NCI-H1105 (cell line): ENCODE results near the gene LTBP3.

ENCODE experiments used
- DNase-seq: peaks from one replicate; lab custom pipeline; 2025; lab: John Stamatoyannopoulos, UW

Gene LTBP3

DNA sequence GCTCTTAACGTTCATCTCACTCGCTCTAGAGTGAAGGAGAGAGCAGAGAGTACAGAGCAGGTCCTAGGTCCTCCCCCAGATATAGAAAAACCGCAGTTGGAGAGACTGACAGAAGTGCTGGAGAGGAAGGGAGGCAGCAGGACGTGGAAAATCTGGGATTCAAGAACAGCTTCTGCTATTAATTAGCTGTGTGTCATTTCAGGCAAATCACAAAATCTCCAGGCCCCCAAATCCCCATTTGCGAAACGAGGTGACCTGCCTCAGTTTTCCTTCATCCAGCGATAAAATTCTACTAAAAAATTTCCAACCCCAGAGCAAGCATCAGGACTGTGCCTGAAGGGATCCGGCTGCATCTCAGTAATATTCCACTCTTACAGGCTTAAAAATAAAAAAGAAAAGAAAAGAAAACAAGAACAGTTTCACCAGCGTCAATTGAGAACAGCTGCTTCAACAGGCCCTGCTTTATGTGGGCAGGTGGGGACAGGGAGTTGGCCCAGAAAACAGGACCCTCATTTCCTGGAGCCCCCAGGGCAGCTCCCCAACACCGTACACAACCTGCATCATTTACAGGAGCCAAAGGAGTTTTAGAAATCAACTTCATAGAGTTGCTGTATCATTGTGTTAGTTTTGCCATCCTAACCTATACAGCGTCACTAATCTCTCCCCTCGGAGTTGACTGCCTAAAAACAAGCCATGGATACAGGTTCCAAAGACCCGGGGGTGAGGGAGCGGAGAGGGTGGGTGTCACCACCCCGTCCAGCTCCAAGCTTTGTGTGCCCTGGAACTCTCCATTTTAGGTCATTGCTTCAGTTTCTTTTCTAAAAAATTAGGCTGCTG, 61.6 kb downstream of the LTBP3 start:
- no peak for DNase-seq

DNA sequence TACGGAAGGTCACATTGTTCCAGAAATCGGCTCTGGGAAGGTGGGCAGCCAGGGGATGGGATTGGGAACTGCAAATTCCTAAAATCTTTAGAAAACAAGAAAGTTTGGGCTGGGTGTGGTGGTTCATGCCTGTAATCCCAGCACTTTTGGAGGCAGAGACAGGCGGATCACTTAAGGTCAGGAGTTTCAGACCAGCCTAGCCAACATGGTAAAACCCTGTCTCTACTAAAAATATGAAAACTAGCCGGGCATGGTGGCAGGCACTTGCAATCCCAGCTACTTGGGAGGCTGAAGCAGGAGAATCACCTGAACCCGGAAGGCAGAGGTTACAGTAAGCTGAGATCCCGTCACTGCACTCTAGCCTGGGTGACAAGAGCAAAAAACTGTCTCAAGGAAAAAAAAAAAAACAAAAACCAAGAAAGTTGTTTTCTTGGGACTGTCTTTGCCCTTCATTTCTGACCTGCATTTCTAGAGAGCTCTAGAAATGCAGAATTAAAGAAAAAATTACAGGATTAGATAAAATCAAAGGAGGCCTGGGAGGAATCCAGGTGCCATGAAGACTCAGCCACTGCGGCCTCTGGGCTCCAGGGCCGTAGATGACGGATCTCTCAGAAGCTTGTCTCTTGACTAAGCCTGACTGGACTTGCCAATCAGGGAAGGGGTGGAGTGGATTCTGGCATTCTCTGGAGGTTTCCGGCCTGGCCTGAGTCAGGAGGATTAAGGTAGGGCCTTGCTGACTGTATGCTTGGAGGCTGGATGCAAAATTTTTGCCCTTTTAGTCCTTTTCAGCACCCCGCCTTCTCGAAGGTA, 64.6 kb downstream of the LTBP3 start:
- DNase-seq: no peak

DNA sequence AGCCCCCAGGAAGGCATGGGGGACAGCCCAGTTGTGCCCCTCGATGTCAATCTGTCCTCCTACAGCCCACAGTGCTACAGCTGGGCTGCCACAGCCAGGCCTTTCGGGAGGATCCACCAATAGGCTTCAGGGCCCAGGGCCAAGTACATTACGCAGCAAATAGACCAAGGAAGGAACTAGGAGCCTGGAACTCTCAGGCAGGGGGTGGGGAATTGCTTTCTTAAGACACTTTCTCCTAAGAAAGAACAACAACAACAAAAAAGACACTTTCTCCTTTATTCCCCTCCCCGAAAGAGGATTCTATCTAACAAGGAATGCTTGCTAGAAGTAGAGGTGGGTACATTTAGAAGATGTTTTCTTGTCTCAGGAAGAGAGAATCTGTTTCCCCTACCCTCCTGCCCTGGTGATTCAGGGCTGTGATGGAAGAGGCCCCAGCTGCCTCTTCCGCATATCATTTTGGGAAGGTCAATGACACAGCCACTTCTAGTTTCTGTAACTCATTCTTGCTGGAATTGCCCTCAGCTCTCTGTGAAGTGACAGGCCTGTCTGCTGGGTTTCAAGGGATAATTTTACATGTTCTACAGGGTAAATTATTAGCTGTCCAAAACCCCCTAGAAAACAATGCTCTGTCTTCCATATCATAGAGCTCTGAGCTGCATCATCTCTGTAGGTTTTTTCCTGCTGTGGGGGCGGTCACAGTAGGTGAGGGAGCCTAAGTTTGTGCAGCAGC, 65.4 kb downstream of the LTBP3 start:
- DNase-seq: no peak

DNA sequence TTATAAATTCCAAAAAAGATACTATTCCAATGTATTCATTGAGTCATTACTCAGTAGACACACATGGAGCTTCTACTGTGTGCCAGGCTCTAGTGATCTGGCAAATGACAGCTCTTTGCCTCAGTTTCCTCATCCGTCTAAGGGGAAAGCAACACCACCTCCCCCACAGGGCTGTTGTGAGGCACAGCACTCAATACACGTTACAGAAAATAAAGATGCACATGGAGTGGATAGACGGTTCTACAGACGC, 65.8 kb downstream of the LTBP3 start:
- no peak for DNase-seq

DNA sequence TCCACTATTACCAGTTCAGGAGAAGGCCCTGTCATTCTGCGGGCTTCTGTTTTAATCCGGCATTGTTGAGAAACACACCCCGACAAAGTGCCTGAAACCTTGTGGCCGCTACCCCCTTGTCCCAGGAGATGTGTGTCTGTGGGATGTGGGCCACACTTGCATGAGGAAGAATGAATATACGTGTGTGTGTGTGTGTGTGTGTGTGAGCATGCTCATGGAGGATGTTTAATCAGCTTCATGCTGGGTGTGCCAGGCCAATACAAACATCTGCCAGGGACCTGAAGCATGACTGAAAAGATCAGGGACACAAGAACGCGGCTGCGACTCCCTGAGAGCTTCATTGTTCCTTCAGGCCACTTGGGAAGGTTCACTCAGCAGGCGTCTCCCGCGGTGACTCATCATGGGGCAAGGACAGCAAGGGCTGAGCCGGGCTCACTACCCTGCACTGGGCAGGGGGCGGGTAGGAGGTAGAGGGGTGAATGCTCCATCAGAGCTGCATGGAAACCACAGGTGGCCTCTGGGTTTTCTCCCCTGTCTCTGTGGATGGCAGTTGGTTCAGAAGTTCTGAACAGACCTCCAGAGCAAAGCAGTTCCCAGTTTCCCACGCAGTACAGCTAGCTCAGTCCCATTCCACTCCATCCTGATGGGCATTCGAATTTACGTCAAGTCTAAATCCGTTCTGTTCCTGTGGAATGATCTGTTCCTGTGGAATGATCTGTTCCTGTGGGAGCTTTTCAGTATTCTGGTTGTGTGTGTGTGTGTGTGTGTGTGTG, 66.4 kb downstream of the LTBP3 start:
- DNase-seq: no peak

DNA sequence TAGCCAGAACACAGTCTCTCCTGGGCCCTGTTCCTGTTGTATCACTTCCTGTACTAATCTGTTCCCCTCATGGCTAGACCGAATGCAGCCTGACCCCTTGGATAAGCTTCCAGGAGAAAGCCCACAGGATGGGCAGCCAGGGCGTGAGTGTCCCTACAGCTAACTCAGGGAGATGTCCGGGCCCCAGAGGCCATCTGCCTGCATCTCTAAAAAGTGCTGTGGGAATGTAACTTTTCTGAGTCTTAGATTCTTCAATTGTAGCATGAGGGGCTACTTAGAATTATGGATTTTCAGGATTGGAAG, 67.0 kb downstream of the LTBP3 start:
- no peak for DNase-seq

DNA sequence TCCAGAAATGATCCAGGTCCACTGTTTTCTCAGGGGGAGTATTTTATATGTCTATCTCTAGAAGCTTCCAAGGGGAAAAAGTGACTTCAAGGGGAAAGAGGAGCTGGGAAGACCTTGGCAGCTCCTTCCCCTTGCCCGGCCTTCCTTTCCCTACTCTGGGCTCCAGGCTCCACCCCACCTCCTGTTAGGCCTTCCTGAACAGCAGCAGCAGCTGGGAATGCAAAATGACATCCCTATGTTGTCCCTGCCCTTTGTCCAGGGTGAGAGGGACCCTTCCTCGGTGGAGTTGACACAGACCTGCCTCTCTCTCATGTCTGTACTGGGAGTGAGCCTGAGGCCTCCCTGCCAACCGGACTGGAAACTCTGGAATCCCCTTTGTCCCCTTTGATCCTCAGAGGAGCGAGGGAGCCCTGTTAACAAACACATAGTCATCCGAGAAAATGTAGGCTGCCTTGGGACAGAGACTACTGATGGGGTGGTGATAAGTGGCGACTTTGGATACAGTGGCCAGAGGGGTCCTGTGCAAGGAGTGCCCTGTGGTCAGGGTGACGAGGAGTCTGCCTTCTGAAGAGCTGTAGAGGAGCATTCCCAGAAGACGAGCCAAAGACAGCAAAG, 68.3 kb downstream of the LTBP3 start:
- no peak for DNase-seq

DNA sequence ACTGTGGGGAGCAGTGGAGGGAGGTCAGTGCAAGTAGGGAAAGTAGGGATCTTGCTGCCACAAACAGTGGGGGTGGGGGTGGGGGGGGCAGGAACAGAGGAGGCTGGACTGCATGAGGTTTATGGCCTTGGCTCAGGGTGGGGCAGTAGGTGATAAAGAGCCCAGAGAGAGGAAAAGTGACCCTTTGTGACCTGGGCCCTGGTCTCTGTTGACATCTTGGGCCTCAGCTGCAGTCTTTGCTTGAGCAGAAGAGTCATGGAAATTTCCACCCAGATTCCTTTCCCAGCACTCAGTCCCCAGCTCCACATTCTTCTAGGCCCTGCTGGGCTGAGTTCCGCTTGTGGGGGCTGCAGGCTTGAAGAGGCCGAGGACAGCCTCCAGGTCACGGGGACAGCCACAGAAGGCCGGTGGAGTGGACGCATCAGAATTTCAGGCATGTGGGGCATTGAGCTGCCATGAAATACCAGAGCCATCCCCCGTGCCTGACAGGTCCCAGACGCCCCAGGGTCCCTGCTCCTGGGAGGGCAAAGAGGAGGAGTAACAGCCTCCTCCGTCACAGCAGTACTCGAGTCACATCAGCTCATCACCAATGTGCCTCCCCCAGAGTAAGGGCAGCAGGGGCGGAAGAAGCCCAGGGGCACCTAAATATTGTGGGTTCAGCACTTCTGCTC, 69.0 kb downstream of the LTBP3 start:
- no peak for DNase-seq
